WTC11 (cell line): ENCODE data around the gene EGFR. TPM values are rescaled to one million over a fixed set of nuclear protein-coding genes. Genes with fewer than 3 reads are reported as not detected.

Source experiments
- ATAC-seq: fragments of 200-7000 bp; cut with Tn5 transposase; 2 replicates; pipeline ENCODE4 v1.10.0; 2021; ENCODE audit warnings: mild to moderate bottlenecking, moderate library complexity
- CTCF ChIA-PET: fragments of 300-600 bp; sonication (Branson Sonifier 250); formaldehyde crosslinking; loops from one replicate; lab custom pipeline; 2021; ENCODE audit warnings: antibody characterized with exemption; lab: Charles Lee
- POLR2A ChIA-PET: fragments of 350-600 bp; sonication (Branson Sonifier 250); formaldehyde crosslinking; loops from one replicate; lab custom pipeline; 2021; ENCODE audit warnings: antibody characterized with exemption; lab: Charles Lee
- DNase-seq: peaks from one replicate; pipeline ENCODE4 v3.0.0; 2021; ENCODE audit warnings: low spot score
- H3K27ac Mint-ChIP-seq: 2 replicates; pipeline ENCODE4 v1.8.0; 2021; ENCODE audit warnings: mixed read lengths
- H3K27me3 Mint-ChIP-seq: 2 replicates; pipeline ENCODE4 v1.8.0; 2021; ENCODE audit warnings: low read depth, mild to moderate bottlenecking, moderate library complexity, mixed read lengths
- H3K36me3 Mint-ChIP-seq: 2 replicates; pipeline ENCODE4 v1.8.0; 2021; ENCODE audit warnings: mixed read lengths
- H3K4me1 Mint-ChIP-seq: 2 replicates; pipeline ENCODE4 v1.8.0; 2022; ENCODE audit warnings: mixed read lengths
- H3K4me3 Mint-ChIP-seq: 2 replicates; pipeline ENCODE4 v1.8.0; 2021; ENCODE audit warnings: mild to moderate bottlenecking, moderate library complexity, mixed read lengths
- H3K9me3 Mint-ChIP-seq: 2 replicates; pipeline ENCODE4 v1.8.0; 2021; ENCODE audit warnings: mixed read lengths
- ATF3 ChIP-seq: sonication (generic); formaldehyde crosslinking; conservative IDR thresholded peaks from 2 replicates; pipeline ENCODE4 v1.8.1; 2022; ENCODE audit warnings: mild to moderate bottlenecking, missing genetic modification reagents
- CREB1 ChIP-seq: sonication (generic); formaldehyde crosslinking; IDR thresholded peaks from 2 replicates; pipeline ENCODE4 v1.8.0; 2023; ENCODE audit warnings: mild to moderate bottlenecking, missing genetic modification reagents
- CREM ChIP-seq: sonication (generic); formaldehyde crosslinking; IDR thresholded peaks from 2 replicates; pipeline ENCODE4 v1.8.1; 2022; ENCODE audit warnings: mild to moderate bottlenecking, missing genetic modification reagents, moderate library complexity
- E2F4 ChIP-seq: sonication (generic); formaldehyde crosslinking; IDR thresholded peaks from 2 replicates; pipeline ENCODE4 v1.8.1; 2022; ENCODE audit warnings: low read depth, mild to moderate bottlenecking, moderate library complexity, missing genetic modification reagents, borderline replicate concordance
- GRHL2 ChIP-seq: fragments of 250-450 bp; sonication (Bioruptor Pico); IDR thresholded peaks from 2 replicates; pipeline ENCODE4 v1.8.0; 2022; ENCODE audit warnings: mild to moderate bottlenecking, moderate library complexity; ENCODE audit not compliant: insufficient replicate concordance, severe bottlenecking
- GTF2I ChIP-seq: fragments of 250-450 bp; sonication (Bioruptor Pico); conservative IDR thresholded peaks from 2 replicates; pipeline ENCODE4 v1.4.0; 2021; ENCODE audit warnings: mild to moderate bottlenecking
- IRF2 ChIP-seq: sonication (generic); formaldehyde crosslinking; IDR thresholded peaks from 2 replicates; pipeline ENCODE4 v1.8.0; 2022; ENCODE audit warnings: low read depth, missing genetic modification reagents, borderline replicate concordance
- KAT7 ChIP-seq: sonication (generic); formaldehyde crosslinking; IDR thresholded peaks from 2 replicates; pipeline ENCODE4 v1.8.1; 2023; ENCODE audit warnings: missing genetic modification reagents, mild to moderate bottlenecking, borderline replicate concordance
- NFE2L1 ChIP-seq: sonication (generic); formaldehyde crosslinking; IDR thresholded peaks from 2 replicates; pipeline ENCODE4 v1.8.1; 2023; ENCODE audit warnings: missing genetic modification reagents
- NR1H2 ChIP-seq: sonication (generic); formaldehyde crosslinking; IDR thresholded peaks from 2 replicates; pipeline ENCODE4 v1.9.0; 2021; ENCODE audit warnings: mild to moderate bottlenecking, moderate library complexity, missing genetic modification reagents
- PRDM15 ChIP-seq: sonication (generic); formaldehyde crosslinking; IDR thresholded peaks from 2 replicates; pipeline ENCODE4 v1.8.0; 2022; ENCODE audit warnings: missing genetic modification reagents
- PREB ChIP-seq: sonication (generic); formaldehyde crosslinking; IDR thresholded peaks from 2 replicates; pipeline ENCODE4 v1.8.1; 2022; ENCODE audit warnings: mild to moderate bottlenecking, missing genetic modification reagents, moderate library complexity, borderline replicate concordance
- ZMAT4 ChIP-seq: fragments of 250-450 bp; sonication (Bioruptor Pico); IDR thresholded peaks from 2 replicates; pipeline ENCODE4 v1.9.0; 2021; ENCODE audit warnings: mild to moderate bottlenecking
- ZNF416 ChIP-seq: fragments of 250-450 bp; sonication (Bioruptor Pico); IDR thresholded peaks from 2 replicates; pipeline ENCODE4 v1.9.0; 2021; ENCODE audit warnings: mild to moderate bottlenecking, inconsistent platforms
- total RNA-seq: library from RNA; stranded (reverse); gene quantifications from 3 replicates; pipeline ENCODE4 v1.2.3, GENCODE V29; 2021
- TF ChIP-seq, protein P1 (sequence below): sonication (generic); formaldehyde crosslinking; IDR thresholded peaks from 2 replicates; pipeline ENCODE4 v1.8.1; 2023; ENCODE audit warnings: mild to moderate bottlenecking, missing genetic modification reagents, borderline replicate concordance

The EGFR gene
- total RNA-seq, 1 experiment from 2014 or later, result 5.9 TPM

- Mint-ChIP-seq H3K9me3 (no peaks in the 10 kb centered on the region), H3K27ac (peak overlapping the region; percentile 79), H3K36me3 (no peaks in the 10 kb centered on the region), H3K4me3 (no peak overlapping the region), H3K4me1 (peaks cover 6% of the 10 kb centered on the region), H3K27me3 (no peaks in the 10 kb centered on the region)
- DNase-seq (no peak), ATAC-seq (peak; percentile 38; the same call in 1 of the 2 replicates)
- POLR2A ChIA-PET, result no interaction called here
- TF ChIP-seq IRF2 (CRISPR knock-in tag) (no peak), CREM (CRISPR knock-in tag) (no peak), PREB (CRISPR knock-in tag) (no peak), ATF3 (CRISPR knock-in tag) (no peak), ZMAT4 (CRISPR knock-in tag) (no peak)
- TF ChIP-seq, protein P1, sequence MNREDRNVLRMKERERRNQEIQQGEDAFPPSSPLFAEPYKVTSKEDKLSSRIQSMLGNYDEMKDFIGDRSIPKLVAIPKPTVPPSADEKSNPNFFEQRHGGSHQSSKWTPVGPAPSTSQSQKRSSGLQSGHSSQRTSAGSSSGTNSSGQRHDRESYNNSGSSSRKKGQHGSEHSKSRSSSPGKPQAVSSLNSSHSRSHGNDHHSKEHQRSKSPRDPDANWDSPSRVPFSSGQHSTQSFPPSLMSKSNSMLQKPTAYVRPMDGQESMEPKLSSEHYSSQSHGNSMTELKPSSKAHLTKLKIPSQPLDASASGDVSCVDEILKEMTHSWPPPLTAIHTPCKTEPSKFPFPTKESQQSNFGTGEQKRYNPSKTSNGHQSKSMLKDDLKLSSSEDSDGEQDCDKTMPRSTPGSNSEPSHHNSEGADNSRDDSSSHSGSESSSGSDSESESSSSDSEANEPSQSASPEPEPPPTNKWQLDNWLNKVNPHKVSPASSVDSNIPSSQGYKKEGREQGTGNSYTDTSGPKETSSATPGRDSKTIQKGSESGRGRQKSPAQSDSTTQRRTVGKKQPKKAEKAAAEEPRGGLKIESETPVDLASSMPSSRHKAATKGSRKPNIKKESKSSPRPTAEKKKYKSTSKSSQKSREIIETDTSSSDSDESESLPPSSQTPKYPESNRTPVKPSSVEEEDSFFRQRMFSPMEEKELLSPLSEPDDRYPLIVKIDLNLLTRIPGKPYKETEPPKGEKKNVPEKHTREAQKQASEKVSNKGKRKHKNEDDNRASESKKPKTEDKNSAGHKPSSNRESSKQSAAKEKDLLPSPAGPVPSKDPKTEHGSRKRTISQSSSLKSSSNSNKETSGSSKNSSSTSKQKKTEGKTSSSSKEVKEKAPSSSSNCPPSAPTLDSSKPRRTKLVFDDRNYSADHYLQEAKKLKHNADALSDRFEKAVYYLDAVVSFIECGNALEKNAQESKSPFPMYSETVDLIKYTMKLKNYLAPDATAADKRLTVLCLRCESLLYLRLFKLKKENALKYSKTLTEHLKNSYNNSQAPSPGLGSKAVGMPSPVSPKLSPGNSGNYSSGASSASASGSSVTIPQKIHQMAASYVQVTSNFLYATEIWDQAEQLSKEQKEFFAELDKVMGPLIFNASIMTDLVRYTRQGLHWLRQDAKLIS (CRISPR knock-in tag), result no peak
- TF ChIP-seq, all 79 proteins: peak for 0
- CTCF ChIA-PET, result interaction anchor here (0.6 to 1.7 kb wide), 2 partner anchors 76 kb away, joined by 3 to 4 read pairs; no protein-coding TSS in a partner anchor
Observed at GRCh38 chr7:55178863-55179773, 160.3 kb downstream of the EGFR start.

DNA sequence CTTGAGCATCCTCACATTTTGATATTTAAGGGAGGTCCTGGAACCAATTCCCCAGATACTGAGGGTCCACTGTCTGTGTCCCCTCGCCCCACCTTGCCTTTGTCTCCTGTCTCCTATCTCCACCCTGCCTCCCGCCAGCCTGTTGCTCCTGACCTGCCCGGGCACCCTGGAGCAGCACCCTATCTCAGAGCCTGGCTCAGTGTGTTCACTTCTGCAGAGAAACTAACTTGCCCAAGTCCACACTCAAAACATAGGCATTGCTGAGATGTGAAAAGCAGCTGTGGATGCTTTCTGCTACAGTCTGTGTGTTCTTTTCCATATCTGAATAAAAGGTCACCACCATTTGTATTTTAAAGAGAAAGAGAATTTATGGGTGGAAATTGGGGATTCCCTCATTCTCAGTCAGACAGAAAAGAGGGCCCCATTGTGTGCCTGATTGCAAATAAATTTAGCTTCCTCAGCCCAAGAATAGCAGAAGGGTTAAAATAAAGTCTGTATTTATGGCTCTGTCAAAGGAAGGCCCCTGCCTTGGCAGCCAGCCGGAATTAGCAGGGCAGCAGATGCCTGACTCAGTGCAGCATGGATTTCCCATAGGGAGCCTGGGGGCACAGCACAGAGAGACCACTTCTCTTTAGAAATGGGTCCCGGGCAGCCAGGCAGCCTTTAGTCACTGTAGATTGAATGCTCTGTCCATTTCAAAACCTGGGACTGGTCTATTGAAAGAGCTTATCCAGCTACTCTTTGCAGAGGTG is 161.3 kb downstream of the EGFR start:
- TF ChIP-seq NR1H2 (CRISPR knock-in tag) (no peak), GRHL2 (no peak), E2F4 (CRISPR knock-in tag) (no peak), CREB1 (CRISPR knock-in tag) (no peak), NFE2L1 (CRISPR knock-in tag) (no peak), PRDM15 (CRISPR knock-in tag) (no peak), ZNF416 (CRISPR knock-in tag) (no peak), KAT7 (CRISPR knock-in tag) (no peak), GTF2I (no peak)
- no peak overlapping the region for H3K4me3 Mint-ChIP-seq
- POLR2A ChIA-PET, result no interaction called here
- peaks cover 6% of the 10 kb centered on the region for H3K4me1 Mint-ChIP-seq
- DNase-seq (no peak), ATAC-seq (no peak)
- H3K36me3 Mint-ChIP-seq, result no peaks in the 10 kb centered on the region
- H3K9me3 Mint-ChIP-seq, result no peaks in the 10 kb centered on the region
- CTCF ChIA-PET, result interaction anchor here (1.7 kb wide), 1 partner anchor 75 kb away, joined by 4 read pairs; no protein-coding TSS in a partner anchor
- no peaks in the 10 kb centered on the region for H3K27me3 Mint-ChIP-seq
- no peak overlapping the region for H3K27ac Mint-ChIP-seq
